K562 (cell line): ENCODE data around the gene SMYD1. TPM values are rescaled to one million over a fixed set of nuclear protein-coding genes. Genes with fewer than 3 reads are reported as not detected.

Experiments used
- C11orf30 ChIP-seq: fragments of 450-650 bp; IDR thresholded peaks from 2 replicates; pipeline ENCODE4 v1.6.1; 2016; ENCODE audit warnings: low read depth, mild to moderate bottlenecking
- CBFA2T2 ChIP-seq: fragments of 450-650 bp; conservative IDR thresholded peaks from 2 replicates; pipeline ENCODE4 v1.6.1; 2017; ENCODE audit warnings: mild to moderate bottlenecking
- FOXA3 ChIP-seq, 2 experiments: fragments of 450-650 bp in 1 of 2; sonication (generic) in 1 of 2; formaldehyde crosslinking; IDR thresholded peaks in 1 of 2; conservative IDR thresholded peaks in 1 of 2; 2 replicates each; pipeline versions ENCODE4 v1.4.0 to v1.8.0; 2020 to 2022; ENCODE audit warnings: mild to moderate bottlenecking in 2 of 2, missing genetic modification reagents in 1 of 2
- FOXK2 ChIP-seq, 2 experiments: fragments of 450-650 bp; IDR thresholded peaks in 1 of 2; conservative IDR thresholded peaks in 1 of 2; 2 replicates each; pipeline ENCODE4 v1.6.1; 2016; ENCODE audit warnings: low read depth in 2 of 2, mild to moderate bottlenecking in 1 of 2
- KAT8 ChIP-seq: fragments of 450-650 bp; IDR thresholded peaks from 2 replicates; pipeline ENCODE4 v1.6.1; 2016; ENCODE audit warnings: low read depth, mild to moderate bottlenecking
- LARP7 ChIP-seq: fragments of 450-650 bp; IDR thresholded peaks from 2 replicates; pipeline ENCODE4 v1.6.1; 2016
- MTA2 ChIP-seq: fragments of 450-650 bp; IDR thresholded peaks from 2 replicates; pipeline ENCODE4 v1.6.1; 2016; ENCODE audit warnings: low read depth
- NBN ChIP-seq: fragments of 450-650 bp; IDR thresholded peaks from 2 replicates; pipeline ENCODE4 v1.6.1; 2016; ENCODE audit warnings: low read depth, mild to moderate bottlenecking
- NCOA1 ChIP-seq: fragments of 450-650 bp; IDR thresholded peaks from 2 replicates; pipeline ENCODE4 v1.6.1; 2016; ENCODE audit warnings: low read depth
- NONO ChIP-seq, 2 experiments: fragments of 200-400 bp in 1 of 2; fragments of 450-650 bp in 1 of 2; formaldehyde crosslinking in 1 of 2; IDR thresholded peaks; 2 replicates each; pipeline ENCODE4 v1.6.1; 2017; ENCODE audit warnings: low read depth in 2 of 2, mild to moderate bottlenecking in 2 of 2, moderate library complexity in 2 of 2, low read length in 1 of 2
- NR3C1 ChIP-seq: sonication (generic); formaldehyde crosslinking; IDR thresholded peaks from 2 replicates; pipeline ENCODE4 v1.8.1; 2022; ENCODE audit warnings: missing genetic modification reagents
- PHTF2 ChIP-seq: fragments of 250-450 bp; sonication (Bioruptor Pico); IDR thresholded peaks from 2 replicates; pipeline ENCODE4 v1.5.0; 2021; ENCODE audit warnings: mild to moderate bottlenecking
- PTBP1 ChIP-seq: fragments of 200-400 bp; formaldehyde crosslinking; IDR thresholded peaks from 2 replicates; pipeline ENCODE4 v1.6.1; 2017; ENCODE audit warnings: low read depth, low read length
- RBBP5 ChIP-seq: fragments of 200-600 bp; sonication (generic); IDR thresholded peaks from 2 replicates; pipeline ENCODE4 v1.6.1; 2012; ENCODE audit warnings: borderline replicate concordance, mild to moderate bottlenecking, low read length, control low read depth, inconsistent platforms; ENCODE audit not compliant: insufficient read depth, poor library complexity, severe bottlenecking
- RBM25 ChIP-seq: fragments of 200-400 bp; formaldehyde crosslinking; IDR thresholded peaks from 2 replicates; pipeline ENCODE4 v1.6.1; 2018; ENCODE audit warnings: low read length, low read depth, moderate library complexity; ENCODE audit not compliant: severe bottlenecking
- RBM39 ChIP-seq: fragments of 200-400 bp; formaldehyde crosslinking; optimal IDR thresholded peaks from 2 replicates; pipeline ENCODE3; 2018; ENCODE audit warnings: low read depth, low read length
- THRAP3 ChIP-seq: fragments of 450-650 bp; IDR thresholded peaks from 2 replicates; pipeline ENCODE4 v1.6.1; 2016; ENCODE audit warnings: mild to moderate bottlenecking, inconsistent platforms, borderline replicate concordance
- ZNF165 ChIP-seq: fragments of 250-450 bp; sonication (Bioruptor Pico); IDR thresholded peaks from 2 replicates; pipeline ENCODE4 v1.4.0; 2020; ENCODE audit warnings: borderline replicate concordance
- ZNF384 ChIP-seq: IDR thresholded peaks from 2 replicates; pipeline ENCODE4 v1.6.1; 2012; ENCODE audit warnings: low read depth, low read length, improper control_type of control experiment
- ZNF561 ChIP-seq: fragments of 450-650 bp; formaldehyde crosslinking; conservative IDR thresholded peaks from 2 replicates; pipeline ENCODE4 v1.4.0; 2020; ENCODE audit warnings: mild to moderate bottlenecking, moderate library complexity
- polyA plus RNA-seq, 8 experiments: library from polyadenylated mRNA; depleted of rRNA in 4 of 8; stranded (reverse) in 5 of 8; unstranded in 3 of 8; fragments of >200 nt; fragmentation: Nextera tagmentation in 2 of 8; fragmentation: Illumina TruSeq in 1 of 8; extraction: Ambion mirVana in 2 of 8; extraction: Trizol in 1 of 8; gene quantifications; 2 replicates each; pipeline versions ENCODE4 v1.2.1 to v1.2.3, GENCODE V29; 2011 to 2014; ENCODE audit warnings: inconsistent platforms in 1 of 8, missing spikeins in 1 of 8
- total RNA-seq, 7 experiments: library from RNA; depleted of rRNA in 6 of 7; stranded (reverse); fragments of >200 nt in 6 of 7; fragmentation: Illumina TruSeq in 2 of 7; extraction: Trizol in 2 of 7; gene quantifications; 2 replicates each; pipeline versions ENCODE4 v1.2.1 to v1.2.3, GENCODE V29; 2011 to 2021; ENCODE audit warnings: low replicate concordance in 1 of 7
- TF ChIP-seq, protein P1 (sequence below): fragments of 250-450 bp; sonication (Bioruptor Pico); IDR thresholded peaks from 2 replicates; pipeline ENCODE4 v1.4.0; 2020; ENCODE audit warnings: mild to moderate bottlenecking
- TF ChIP-seq, protein P2 (sequence below): fragments of 450-650 bp; IDR thresholded peaks from 2 replicates; pipeline ENCODE4 v1.6.1; 2016; ENCODE audit warnings: low read depth, mild to moderate bottlenecking, moderate library complexity
- TF ChIP-seq, protein P3 (sequence below): fragments of 250-450 bp; sonication (Bioruptor Pico); IDR thresholded peaks from 2 replicates; pipeline ENCODE4 v1.4.0; 2020; ENCODE audit warnings: mild to moderate bottlenecking, moderate library complexity, borderline replicate concordance
- TF ChIP-seq, protein P4 (sequence below): sonication (generic); formaldehyde crosslinking; IDR thresholded peaks from 2 replicates; pipeline ENCODE4 v1.8.0; 2022; ENCODE audit warnings: mild to moderate bottlenecking, low read depth, missing genetic modification reagents

Gene SMYD1
- total and polyA plus RNA-seq, 9 of the 15 experiments (the other 6 are each of a cell fraction or from before 2014, with no cell fraction given) = not detected

DNA sequence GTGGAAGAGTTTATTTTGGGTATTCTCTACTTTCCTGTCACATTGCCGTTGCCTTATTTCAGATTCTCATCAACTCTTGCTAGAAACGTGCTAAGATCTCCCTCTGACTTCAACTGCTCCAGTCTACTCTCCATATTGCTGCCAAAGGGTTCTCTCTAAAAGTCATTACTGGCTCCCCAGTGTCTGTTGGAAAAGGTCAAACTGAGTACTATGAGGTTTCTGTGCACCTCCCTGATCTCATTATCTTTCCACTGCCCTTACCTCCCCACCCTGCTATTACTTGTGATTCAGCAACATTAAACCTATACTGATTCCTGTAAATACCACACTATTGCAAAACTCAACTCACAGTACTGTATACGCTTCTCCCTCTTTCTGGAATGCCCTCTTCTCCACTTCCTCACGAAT lies 10.2 kb upstream of the SMYD1 start (continued):
- peak; percentile 63 for TF ChIP-seq CBFA2T2
- TF ChIP-seq FOXA3 (CRISPR knock-in tag; conservative IDR thresholded peaks at IDR 0.05 in 1 of 2, IDR thresholded peaks at IDR 0.05 in 1 of 2) = no peak
- TF ChIP-seq RBM25 = no peak
- peak; percentile 42 for TF ChIP-seq RBBP5
- TF ChIP-seq ZNF384 = no peak
- TF ChIP-seq NR3C1 (CRISPR knock-in tag) = no peak
- TF ChIP-seq PHTF2 (CRISPR knock-in tag) = no peak
- TF ChIP-seq, protein P1, sequence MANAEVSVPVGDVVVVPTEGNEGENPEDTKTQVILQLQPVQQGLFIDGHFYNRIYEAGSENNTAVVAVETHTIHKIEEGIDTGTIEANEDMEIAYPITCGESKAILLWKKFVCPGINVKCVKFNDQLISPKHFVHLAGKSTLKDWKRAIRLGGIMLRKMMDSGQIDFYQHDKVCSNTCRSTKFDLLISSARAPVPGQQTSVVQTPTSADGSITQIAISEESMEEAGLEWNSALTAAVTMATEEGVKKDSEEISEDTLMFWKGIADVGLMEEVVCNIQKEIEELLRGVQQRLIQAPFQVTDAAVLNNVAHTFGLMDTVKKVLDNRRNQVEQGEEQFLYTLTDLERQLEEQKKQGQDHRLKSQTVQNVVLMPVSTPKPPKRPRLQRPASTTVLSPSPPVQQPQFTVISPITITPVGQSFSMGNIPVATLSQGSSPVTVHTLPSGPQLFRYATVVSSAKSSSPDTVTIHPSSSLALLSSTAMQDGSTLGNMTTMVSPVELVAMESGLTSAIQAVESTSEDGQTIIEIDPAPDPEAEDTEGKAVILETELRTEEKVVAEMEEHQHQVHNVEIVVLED = no peak
- no peak for TF ChIP-seq NONO (IDR thresholded peaks at IDR 0.05; ENCODE audit: low read depth in 2 of 2, low read length in 1 of 2)
- TF ChIP-seq ZNF165 (CRISPR knock-in tag) = no peak
- TF ChIP-seq, protein P2, sequence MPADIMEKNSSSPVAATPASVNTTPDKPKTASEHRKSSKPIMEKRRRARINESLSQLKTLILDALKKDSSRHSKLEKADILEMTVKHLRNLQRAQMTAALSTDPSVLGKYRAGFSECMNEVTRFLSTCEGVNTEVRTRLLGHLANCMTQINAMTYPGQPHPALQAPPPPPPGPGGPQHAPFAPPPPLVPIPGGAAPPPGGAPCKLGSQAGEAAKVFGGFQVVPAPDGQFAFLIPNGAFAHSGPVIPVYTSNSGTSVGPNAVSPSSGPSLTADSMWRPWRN = no peak
- TF ChIP-seq THRAP3 = no peak
- TF ChIP-seq, protein P3, sequence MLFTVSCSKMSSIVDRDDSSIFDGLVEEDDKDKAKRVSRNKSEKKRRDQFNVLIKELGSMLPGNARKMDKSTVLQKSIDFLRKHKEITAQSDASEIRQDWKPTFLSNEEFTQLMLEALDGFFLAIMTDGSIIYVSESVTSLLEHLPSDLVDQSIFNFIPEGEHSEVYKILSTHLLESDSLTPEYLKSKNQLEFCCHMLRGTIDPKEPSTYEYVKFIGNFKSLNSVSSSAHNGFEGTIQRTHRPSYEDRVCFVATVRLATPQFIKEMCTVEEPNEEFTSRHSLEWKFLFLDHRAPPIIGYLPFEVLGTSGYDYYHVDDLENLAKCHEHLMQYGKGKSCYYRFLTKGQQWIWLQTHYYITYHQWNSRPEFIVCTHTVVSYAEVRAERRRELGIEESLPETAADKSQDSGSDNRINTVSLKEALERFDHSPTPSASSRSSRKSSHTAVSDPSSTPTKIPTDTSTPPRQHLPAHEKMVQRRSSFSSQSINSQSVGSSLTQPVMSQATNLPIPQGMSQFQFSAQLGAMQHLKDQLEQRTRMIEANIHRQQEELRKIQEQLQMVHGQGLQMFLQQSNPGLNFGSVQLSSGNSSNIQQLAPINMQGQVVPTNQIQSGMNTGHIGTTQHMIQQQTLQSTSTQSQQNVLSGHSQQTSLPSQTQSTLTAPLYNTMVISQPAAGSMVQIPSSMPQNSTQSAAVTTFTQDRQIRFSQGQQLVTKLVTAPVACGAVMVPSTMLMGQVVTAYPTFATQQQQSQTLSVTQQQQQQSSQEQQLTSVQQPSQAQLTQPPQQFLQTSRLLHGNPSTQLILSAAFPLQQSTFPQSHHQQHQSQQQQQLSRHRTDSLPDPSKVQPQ (CRISPR knock-in tag) = no peak
- TF ChIP-seq C11orf30 = peak; percentile 81
- TF ChIP-seq LARP7 = no peak
- TF ChIP-seq PTBP1 = no peak
- no peak for TF ChIP-seq NBN
- TF ChIP-seq, protein P4, sequence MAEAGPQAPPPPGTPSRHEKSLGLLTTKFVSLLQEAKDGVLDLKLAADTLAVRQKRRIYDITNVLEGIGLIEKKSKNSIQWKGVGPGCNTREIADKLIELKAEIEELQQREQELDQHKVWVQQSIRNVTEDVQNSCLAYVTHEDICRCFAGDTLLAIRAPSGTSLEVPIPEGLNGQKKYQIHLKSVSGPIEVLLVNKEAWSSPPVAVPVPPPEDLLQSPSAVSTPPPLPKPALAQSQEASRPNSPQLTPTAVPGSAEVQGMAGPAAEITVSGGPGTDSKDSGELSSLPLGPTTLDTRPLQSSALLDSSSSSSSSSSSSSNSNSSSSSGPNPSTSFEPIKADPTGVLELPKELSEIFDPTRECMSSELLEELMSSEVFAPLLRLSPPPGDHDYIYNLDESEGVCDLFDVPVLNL (CRISPR knock-in tag) = no peak
- TF ChIP-seq NCOA1 = peak; percentile 61; the same call in 1 of the 2 replicates
- TF ChIP-seq FOXK2 (conservative IDR thresholded peaks at IDR 0.05 in 1 of 2, IDR thresholded peaks at IDR 0.05 in 1 of 2; ENCODE audit: low read depth in 2 of 2) = peak in 1 of 2 experiments; percentile 46; a peak in 2 of 4 replicates
- no peak for TF ChIP-seq MTA2
- TF ChIP-seq ZNF561 (CRISPR knock-in tag) = no peak
- TF ChIP-seq RBM39 = no peak
- no peak for TF ChIP-seq KAT8
